Activated naive CD4-positive, alpha-beta T cell treated with anti-CD3 and anti-CD28 coated beads, Interleukin-2, amount 50 U/mL, for 24 hours (primary cell): ENCODE measurements around the gene HSDL1.

Experiments
- H3K27ac Mint-ChIP-seq: one replicate; pipeline ENCODE4 v1.8.0; 2021; ENCODE audit warnings: mild to moderate bottlenecking, mixed read lengths
- H3K27me3 Mint-ChIP-seq: one replicate; pipeline ENCODE4 v1.8.0; 2021; ENCODE audit warnings: mixed read lengths
- H3K36me3 Mint-ChIP-seq: one replicate; pipeline ENCODE4 v1.8.0; 2021; ENCODE audit warnings: mixed read lengths
- H3K4me1 Mint-ChIP-seq: one replicate; pipeline ENCODE4 v1.8.0; 2021; ENCODE audit warnings: mixed read lengths
- H3K4me3 Mint-ChIP-seq: one replicate; pipeline ENCODE4 v1.8.0; 2021; ENCODE audit warnings: mild to moderate bottlenecking, mixed read lengths
- H3K9me3 Mint-ChIP-seq: one replicate; pipeline ENCODE4 v1.8.0; 2021; ENCODE audit warnings: mixed read lengths

Gene HSDL1

GRCh38 chr16:84156342-84156784, 11.4 kb upstream of the HSDL1 start:
- Mint-ChIP-seq H3K4me3 (no peak overlapping the region), H3K36me3 (no peaks in the 10 kb centered on the region), H3K9me3 (no peaks in the 10 kb centered on the region), H3K27ac (no peak overlapping the region), H3K4me1 (no peaks in the 10 kb centered on the region), H3K27me3 (peaks cover 6% of the 10 kb centered on the region)

- Mint-ChIP-seq H3K27me3 (peaks cover 6% of the 10 kb centered on the region), H3K27ac (no peak overlapping the region), H3K4me3 (no peak overlapping the region), H3K36me3 (no peaks in the 10 kb centered on the region), H3K4me1 (no peaks in the 10 kb centered on the region), H3K9me3 (no peaks in the 10 kb centered on the region)
Observed at GRCh38 chr16:84155771-84156170, 10.8 kb upstream of the HSDL1 start.

- Mint-ChIP-seq H3K9me3 (no peaks in the 10 kb centered on the region), H3K27ac (no peak overlapping the region), H3K36me3 (no peaks in the 10 kb centered on the region), H3K27me3 (peaks cover 6% of the 10 kb centered on the region), H3K4me3 (no peak overlapping the region), H3K4me1 (no peaks in the 10 kb centered on the region)
Observed at GRCh38 chr16:84155226-84155625, 10.2 kb upstream of the HSDL1 start.

GRCh38 chr16:84153660-84154214, 8.8 kb upstream of the HSDL1 start:
- Mint-ChIP-seq H3K36me3 (no peaks in the 10 kb centered on the region), H3K27me3 (peaks cover 2% of the 10 kb centered on the region), H3K27ac (no peak overlapping the region), H3K9me3 (no peaks in the 10 kb centered on the region), H3K4me1 (no peaks in the 10 kb centered on the region), H3K4me3 (no peak overlapping the region)

GRCh38 chr16:84150926-84151325, 5.9 kb upstream of the HSDL1 start:
- no peaks in the 10 kb centered on the region for H3K36me3 Mint-ChIP-seq
- peak overlapping the region; percentile 63 for H3K27ac Mint-ChIP-seq

GRCh38 chr16:84144209-84144858, 643 bp downstream of the HSDL1 start:
- Mint-ChIP-seq H3K36me3 (no peaks in the 10 kb centered on the region), H3K27me3 (no peaks in the 10 kb centered on the region), H3K9me3 (no peaks in the 10 kb centered on the region), H3K27ac (peak overlapping the region; percentile 84), H3K4me3 (peak overlapping the region; percentile 96), H3K4me1 (peaks cover 30% of the 10 kb centered on the region)

More at GRCh38 chr16:84150926-84151325, 5.9 kb upstream of the HSDL1 start:
- peaks cover 2% of the 10 kb centered on the region for H3K27me3 Mint-ChIP-seq
- H3K4me1 Mint-ChIP-seq = no peaks in the 10 kb centered on the region
- H3K9me3 Mint-ChIP-seq = no peaks in the 10 kb centered on the region
- no peak overlapping the region for H3K4me3 Mint-ChIP-seq

GRCh38 chr16:84143784-84144199, 1.2 kb downstream of the HSDL1 start:
- H3K27me3 Mint-ChIP-seq = no peaks in the 10 kb centered on the region
- no peaks in the 10 kb centered on the region for H3K9me3 Mint-ChIP-seq

GRCh38 chr16:84143081-84143480, 1.9 kb downstream of the HSDL1 start:
- H3K4me1 Mint-ChIP-seq = peaks cover 39% of the 10 kb centered on the region
- H3K27ac Mint-ChIP-seq = no peak overlapping the region

More at GRCh38 chr16:84143784-84144199, 1.2 kb downstream of the HSDL1 start:
- Mint-ChIP-seq H3K4me3 (peak overlapping the region; percentile 96), H3K27ac (peak overlapping the region; percentile 17), H3K36me3 (no peaks in the 10 kb centered on the region), H3K4me1 (peaks cover 35% of the 10 kb centered on the region)

GRCh38 chr16:84141143-84141670, 3.8 kb downstream of the HSDL1 start:
- Mint-ChIP-seq H3K27me3 (no peaks in the 10 kb centered on the region), H3K36me3 (no peaks in the 10 kb centered on the region), H3K4me1 (peaks cover 44% of the 10 kb centered on the region), H3K9me3 (no peaks in the 10 kb centered on the region), H3K27ac (no peak overlapping the region), H3K4me3 (no peak overlapping the region)

More at GRCh38 chr16:84143081-84143480, 1.9 kb downstream of the HSDL1 start:
- no peaks in the 10 kb centered on the region for H3K36me3 Mint-ChIP-seq
- H3K4me3 Mint-ChIP-seq = peak overlapping the region; percentile 64
- no peaks in the 10 kb centered on the region for H3K9me3 Mint-ChIP-seq
- no peaks in the 10 kb centered on the region for H3K27me3 Mint-ChIP-seq

- no peak overlapping the region for H3K27ac Mint-ChIP-seq
- H3K36me3 Mint-ChIP-seq = no peaks in the 10 kb centered on the region
- no peak overlapping the region for H3K4me3 Mint-ChIP-seq
- H3K9me3 Mint-ChIP-seq = no peaks in the 10 kb centered on the region
- H3K4me1 Mint-ChIP-seq = peaks cover 44% of the 10 kb centered on the region
- no peaks in the 10 kb centered on the region for H3K27me3 Mint-ChIP-seq
Observed at GRCh38 chr16:84139628-84140258, 5.2 kb downstream of the HSDL1 start.

- H3K27ac Mint-ChIP-seq = no peak overlapping the region
- H3K4me1 Mint-ChIP-seq = peaks cover 39% of the 10 kb centered on the region
- H3K27me3 Mint-ChIP-seq = no peaks in the 10 kb centered on the region
- H3K36me3 Mint-ChIP-seq = no peaks in the 10 kb centered on the region
- no peaks in the 10 kb centered on the region for H3K9me3 Mint-ChIP-seq
- no peak overlapping the region for H3K4me3 Mint-ChIP-seq
Observed at GRCh38 chr16:84138824-84139627, 6.0 kb downstream of the HSDL1 start.

GRCh38 chr16:84138500-84138823, 6.5 kb downstream of the HSDL1 start:
- H3K4me3 Mint-ChIP-seq = no peak overlapping the region
- peaks cover 35% of the 10 kb centered on the region for H3K4me1 Mint-ChIP-seq
- no peaks in the 10 kb centered on the region for H3K9me3 Mint-ChIP-seq
- no peaks in the 10 kb centered on the region for H3K27me3 Mint-ChIP-seq
- no peaks in the 10 kb centered on the region for H3K36me3 Mint-ChIP-seq
- no peak overlapping the region for H3K27ac Mint-ChIP-seq

GRCh38 chr16:84137769-84138357, 7.1 kb downstream of the HSDL1 start:
- H3K9me3 Mint-ChIP-seq = no peaks in the 10 kb centered on the region
- H3K27ac Mint-ChIP-seq = no peak overlapping the region
- no peaks in the 10 kb centered on the region for H3K27me3 Mint-ChIP-seq
- no peaks in the 10 kb centered on the region for H3K36me3 Mint-ChIP-seq
- H3K4me3 Mint-ChIP-seq = no peak overlapping the region
- peaks cover 29% of the 10 kb centered on the region for H3K4me1 Mint-ChIP-seq

GRCh38 chr16:84137287-84137686, 7.7 kb downstream of the HSDL1 start:
- H3K36me3 Mint-ChIP-seq = no peaks in the 10 kb centered on the region
- no peaks in the 10 kb centered on the region for H3K27me3 Mint-ChIP-seq
- peaks cover 26% of the 10 kb centered on the region for H3K4me1 Mint-ChIP-seq
- no peaks in the 10 kb centered on the region for H3K9me3 Mint-ChIP-seq
- peak overlapping the region; percentile 1 for H3K27ac Mint-ChIP-seq
- no peak overlapping the region for H3K4me3 Mint-ChIP-seq
